Muscle of leg (tissue), 11 donors: ENCODE data around the gene PARP14. TPM values are rescaled to one million over a fixed set of nuclear protein-coding genes. Genes with fewer than 3 reads are reported as not detected.

Source experiments
- DNase-seq: peaks from one replicate; pipeline ENCODE4 v3.0.0; 2013
- H3K27ac ChIP-seq: one replicate; pipeline ENCODE4 v1.5.1; 2013; ENCODE audit warnings: mild to moderate bottlenecking, low read length, control low read depth
- H3K27me3 ChIP-seq: one replicate; pipeline ENCODE4 v1.6.1; 2013; ENCODE audit warnings: low read length; ENCODE audit not compliant: control insufficient read depth, insufficient read depth
- H3K36me3 ChIP-seq: one replicate; pipeline ENCODE4 v1.6.1; 2013; ENCODE audit warnings: low read length; ENCODE audit not compliant: control insufficient read depth, insufficient read depth
- H3K4me1 ChIP-seq: one replicate; pipeline ENCODE4 v1.6.1; 2013; ENCODE audit warnings: low read length; ENCODE audit not compliant: control insufficient read depth, insufficient read depth
- H3K4me3 ChIP-seq: one replicate; pipeline ENCODE4 v1.5.1; 2013; ENCODE audit warnings: low read length, control low read depth
- H3K9me3 ChIP-seq: replicated peaks from 2 replicates; pipeline ENCODE4 v1.6.1; 2013; ENCODE audit warnings: low read depth, low read length; ENCODE audit not compliant: control insufficient read depth
- WGBS: methylation state at CpG from one replicate; pipeline ENCODE4 v1.1.5; 2013; ENCODE audit warnings: missing lambda C conversion rate; ENCODE audit not compliant: insufficient coverage; 5-methylcytosine and 5-hydroxymethylcytosine counted together
- polyA plus RNA-seq, 8 donors: library from polyadenylated mRNA; unstranded; fragments of 120-200 nt; gene quantifications; one replicate each; pipeline versions ENCODE4 v1.2.1 to v1.2.3, GENCODE V29; 2013; ENCODE audit warnings: inconsistent platforms in 1 of 8, low replicate concordance in 1 of 8; ENCODE audit not compliant: insufficient read length in 8 of 8, insufficient read depth in 1 of 8
- total RNA-seq: library from RNA; stranded (reverse); fragments of 120-200 nt; gene quantifications from one replicate; pipeline ENCODE4 v1.2.4, GENCODE V29; 2013

Gene PARP14
- total and polyA plus RNA-seq, 9 donors = 6.6 to 12.9 (median 8.7) TPM

DNA sequence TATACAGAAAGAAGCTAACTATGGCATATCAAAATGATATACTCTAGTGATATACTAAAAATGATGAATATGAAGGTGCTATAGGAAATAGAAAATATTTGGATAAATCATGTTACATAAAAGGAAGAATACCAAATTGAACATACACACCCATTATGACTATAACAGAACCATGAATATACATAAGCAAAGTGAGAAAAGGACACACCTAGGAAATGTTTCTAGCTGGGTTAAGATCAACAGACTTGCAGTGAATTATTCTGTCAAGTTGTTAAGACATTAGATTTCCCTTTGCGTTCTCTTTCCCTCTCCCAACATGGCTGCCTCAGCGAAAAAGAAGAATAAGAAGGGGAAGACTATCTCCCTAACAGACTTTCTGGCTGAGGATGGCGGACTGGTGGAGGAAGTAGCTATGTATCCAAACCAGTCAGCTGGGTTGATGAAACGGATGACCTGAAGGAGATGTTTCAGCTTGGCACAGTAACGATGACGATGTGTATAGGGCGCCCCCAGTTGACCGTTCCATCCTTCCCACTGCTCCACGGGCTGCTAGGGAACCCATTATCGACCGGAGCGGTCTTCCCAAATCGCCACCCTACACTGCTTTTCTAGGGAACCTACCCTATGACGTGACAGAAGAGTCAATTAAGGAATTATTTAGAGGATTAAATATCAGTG is 20.2 kb upstream of the PARP14 start:
- no peaks in the 10 kb centered on the region for H3K9me3 ChIP-seq
- H3K4me3 ChIP-seq = no peak overlapping the region
- WGBS = 37% methylated on average over 6 of the region's 14 CpGs
- DNase-seq = no peak
- H3K4me1 ChIP-seq = no peaks in the 10 kb centered on the region
- H3K27me3 ChIP-seq = peaks cover 4% of the 10 kb centered on the region
- no peak overlapping the region for H3K27ac ChIP-seq
- H3K36me3 ChIP-seq = no peaks in the 10 kb centered on the region

DNA sequence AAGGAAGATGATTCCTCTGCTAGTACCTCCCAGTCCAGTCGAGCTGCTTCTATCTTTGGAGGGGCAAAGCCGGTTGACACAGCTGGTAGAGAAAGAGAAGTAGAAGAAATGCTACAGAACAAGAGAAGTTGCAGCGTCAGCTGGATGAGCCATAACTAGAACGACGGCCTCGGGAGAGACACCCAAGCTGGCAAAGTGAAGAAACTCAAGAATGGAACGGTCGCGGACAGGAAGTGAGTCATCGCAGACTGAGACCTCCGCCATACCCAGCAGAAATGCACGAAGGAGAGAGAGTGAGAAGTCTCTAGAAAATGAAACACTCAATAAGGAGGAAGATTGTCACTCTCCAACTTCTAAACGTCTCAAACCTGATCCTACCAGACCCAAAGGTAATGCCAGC is 19.0 kb upstream of the PARP14 start:
- Histone ChIP-seq H3K4me1 (no peaks in the 10 kb centered on the region), H3K27ac (no peak overlapping the region), H3K4me3 (no peak overlapping the region), H3K27me3 (peaks cover 4% of the 10 kb centered on the region), H3K36me3 (no peaks in the 10 kb centered on the region), H3K9me3 (no peaks in the 10 kb centered on the region)
- DNase-seq = peak; percentile 9
- 86% methylated on average over 6 of the region's 13 CpGs for WGBS

DNA sequence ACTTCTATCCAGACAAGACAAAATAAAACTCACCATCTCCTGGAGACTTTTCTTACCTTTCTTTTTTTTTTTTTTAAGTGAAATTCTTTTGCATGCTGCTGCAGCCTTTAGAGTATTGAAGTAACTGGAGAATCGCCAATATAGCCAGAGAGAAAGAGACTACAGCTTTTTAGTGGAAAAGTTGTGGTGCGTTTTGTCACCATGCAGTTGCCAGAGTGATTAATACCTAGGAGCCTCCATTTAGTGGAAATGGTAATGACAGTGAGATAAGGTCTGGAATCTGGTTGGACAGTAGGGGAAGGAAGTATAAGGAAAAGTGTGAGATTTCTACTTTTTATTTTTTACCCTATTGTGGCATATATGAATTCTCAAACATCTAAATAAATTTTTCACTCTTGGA is 18.1 kb upstream of the PARP14 start:
- WGBS = 49% methylated on average over 2 of the region's 2 CpGs
- Histone ChIP-seq H3K4me1 (no peaks in the 10 kb centered on the region), H3K4me3 (no peak overlapping the region), H3K27ac (no peak overlapping the region), H3K36me3 (no peaks in the 10 kb centered on the region), H3K27me3 (peaks cover 4% of the 10 kb centered on the region), H3K9me3 (no peaks in the 10 kb centered on the region)
- no peak for DNase-seq

DNA sequence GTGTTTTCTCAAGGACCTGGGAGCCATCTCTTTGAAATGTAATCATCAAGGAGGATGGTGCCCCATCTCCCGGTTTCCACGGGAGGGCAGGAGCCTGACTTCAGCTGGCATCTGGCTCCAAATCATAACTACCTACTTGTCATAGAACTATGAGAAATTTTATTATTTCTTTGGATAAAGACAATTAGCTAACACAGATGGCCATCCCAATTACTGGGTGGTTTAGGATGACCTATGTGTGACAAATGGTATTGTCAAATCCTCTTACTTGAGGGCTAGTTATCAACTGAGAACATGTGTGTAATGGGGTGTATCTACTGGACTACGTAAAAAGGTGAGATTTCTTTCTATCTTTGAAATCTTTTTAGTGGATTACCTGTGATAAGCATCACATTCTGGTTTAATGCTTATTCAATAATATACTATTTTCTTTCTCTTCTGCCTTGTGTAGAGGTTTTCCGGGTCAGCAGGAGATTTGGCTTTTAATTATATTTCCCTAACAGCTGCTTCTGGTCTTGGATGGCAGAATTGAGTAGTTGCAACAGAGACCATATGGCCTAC is 15.3 kb upstream of the PARP14 start:
- WGBS = no CpG with 5 or more reads among the region's 4 CpGs
- Histone ChIP-seq H3K4me1 (no peaks in the 10 kb centered on the region), H3K9me3 (no peaks in the 10 kb centered on the region), H3K27me3 (peaks cover 4% of the 10 kb centered on the region), H3K27ac (no peak overlapping the region), H3K4me3 (no peak overlapping the region), H3K36me3 (no peaks in the 10 kb centered on the region)
- DNase-seq = no peak

DNA sequence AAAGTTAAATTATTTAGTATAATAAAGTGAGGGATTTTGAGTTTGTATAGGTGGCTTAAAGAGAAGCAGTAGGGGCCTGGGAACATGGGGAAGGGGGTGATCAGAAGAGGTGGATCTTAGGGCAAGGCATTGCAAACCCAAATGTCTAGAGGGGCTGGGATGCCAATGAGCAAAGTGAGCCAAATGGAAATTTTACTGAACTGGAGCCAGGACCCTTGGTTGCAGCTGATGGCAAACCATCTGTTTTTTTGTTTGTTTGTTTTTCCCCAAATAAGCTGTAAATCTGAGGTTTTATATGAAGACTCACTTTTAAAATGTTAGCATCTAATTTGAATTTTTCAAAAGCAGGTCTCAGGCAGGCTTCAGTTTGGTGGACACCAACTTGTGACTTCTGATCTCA is 14.8 kb upstream of the PARP14 start:
- DNase-seq = no peak
- H3K9me3 ChIP-seq = no peaks in the 10 kb centered on the region
- no peaks in the 10 kb centered on the region for H3K4me1 ChIP-seq
- no peak overlapping the region for H3K27ac ChIP-seq
- H3K36me3 ChIP-seq = no peaks in the 10 kb centered on the region
- no peak overlapping the region for H3K4me3 ChIP-seq
- H3K27me3 ChIP-seq = peaks cover 2% of the 10 kb centered on the region

DNA sequence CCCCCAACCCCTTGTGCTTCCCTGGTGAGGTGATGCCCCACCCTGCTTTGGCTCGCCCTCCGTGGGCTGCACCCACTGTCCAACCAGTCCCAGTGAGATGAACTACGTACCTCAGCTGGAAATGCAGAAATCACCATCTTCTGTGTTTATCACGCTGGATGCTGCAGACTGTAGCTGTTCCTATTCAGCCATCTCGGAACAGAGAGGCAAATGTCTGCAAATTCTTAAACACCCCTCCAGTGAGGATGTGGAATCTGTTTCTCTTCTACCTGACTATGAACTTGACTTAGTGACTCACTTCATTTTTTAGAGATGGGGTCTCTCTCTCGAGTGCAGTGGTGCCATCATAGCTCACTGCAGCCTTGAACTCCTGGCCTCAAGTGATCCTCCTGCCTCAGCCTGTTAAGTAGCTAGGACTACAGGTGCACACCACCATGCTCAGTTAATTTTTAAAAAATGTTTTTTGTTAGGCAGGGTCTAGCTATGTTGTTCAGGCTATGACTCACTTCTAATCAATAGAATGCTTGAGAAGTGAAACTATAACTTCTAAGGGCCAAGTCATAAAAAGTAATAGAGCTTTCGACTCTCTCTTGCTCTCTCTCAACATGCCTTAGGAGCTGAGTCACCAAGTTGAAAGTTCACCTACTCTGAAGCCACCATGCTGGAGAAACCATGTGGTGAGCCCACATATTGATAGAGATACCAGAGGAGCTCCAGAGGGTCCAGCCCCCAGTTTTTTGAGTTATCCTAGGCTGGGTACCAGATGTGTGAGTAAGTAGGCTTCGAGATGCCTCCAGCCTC is 11.5 kb upstream of the PARP14 start:
- H3K4me1 ChIP-seq = no peaks in the 10 kb centered on the region
- no peak for DNase-seq
- H3K27ac ChIP-seq = no peak overlapping the region
- H3K4me3 ChIP-seq = no peak overlapping the region
- no peaks in the 10 kb centered on the region for H3K36me3 ChIP-seq
- 75% methylated on average over 4 of the region's 8 CpGs for WGBS
- H3K27me3 ChIP-seq = no peaks in the 10 kb centered on the region
- H3K9me3 ChIP-seq = no peaks in the 10 kb centered on the region

DNA sequence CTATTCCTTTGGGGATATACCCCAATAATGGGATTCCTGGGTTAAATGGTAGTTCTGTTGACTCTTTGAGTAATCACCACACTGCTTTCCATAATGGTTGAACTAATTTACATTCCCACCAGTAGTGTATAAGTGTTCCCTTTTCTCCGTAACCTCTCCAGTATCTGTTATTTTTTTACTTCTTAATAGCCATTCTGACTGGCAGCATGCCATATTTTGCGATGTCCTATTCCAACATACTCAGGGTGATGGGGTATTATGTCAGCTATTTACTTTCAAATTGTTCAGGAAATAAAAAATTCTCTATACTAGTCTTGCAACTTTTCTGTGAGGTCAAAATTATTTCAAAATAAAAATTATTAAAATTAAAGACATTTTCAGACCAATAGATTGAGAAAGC is 9.1 kb upstream of the PARP14 start:
- H3K36me3 ChIP-seq = no peaks in the 10 kb centered on the region
- no CpG with 5 or more reads among the region's 2 CpGs for WGBS
- no peak overlapping the region for H3K4me3 ChIP-seq
- H3K9me3 ChIP-seq = no peaks in the 10 kb centered on the region
- H3K27ac ChIP-seq = no peak overlapping the region
- DNase-seq = no peak
- no peaks in the 10 kb centered on the region for H3K4me1 ChIP-seq
- H3K27me3 ChIP-seq = no peaks in the 10 kb centered on the region

DNA sequence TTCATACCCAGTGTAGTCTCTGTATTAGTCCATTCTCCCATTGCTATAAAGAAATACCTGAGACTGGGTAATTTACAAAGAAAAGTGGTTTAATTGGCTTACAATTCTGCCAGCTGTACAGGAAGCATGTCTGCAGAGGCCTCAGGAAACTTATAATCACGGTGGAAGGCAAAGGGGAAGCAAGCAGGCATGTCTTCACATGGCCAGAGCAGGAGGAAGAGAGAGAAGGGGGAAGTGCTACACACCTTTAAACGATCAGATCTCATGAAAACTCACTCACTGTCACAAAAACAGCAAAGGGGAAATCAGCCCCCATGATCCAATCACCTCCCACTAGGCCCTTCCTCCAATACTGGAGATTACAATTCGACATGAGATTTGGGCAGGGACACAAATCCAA is 6.3 kb upstream of the PARP14 start:
- Histone ChIP-seq H3K27ac (no peak overlapping the region), H3K9me3 (no peaks in the 10 kb centered on the region), H3K27me3 (no peaks in the 10 kb centered on the region), H3K4me3 (no peak overlapping the region), H3K36me3 (no peaks in the 10 kb centered on the region), H3K4me1 (peaks cover 3% of the 10 kb centered on the region)
- no CpG with 5 or more reads among the region's 3 CpGs for WGBS
- no peak for DNase-seq

DNA sequence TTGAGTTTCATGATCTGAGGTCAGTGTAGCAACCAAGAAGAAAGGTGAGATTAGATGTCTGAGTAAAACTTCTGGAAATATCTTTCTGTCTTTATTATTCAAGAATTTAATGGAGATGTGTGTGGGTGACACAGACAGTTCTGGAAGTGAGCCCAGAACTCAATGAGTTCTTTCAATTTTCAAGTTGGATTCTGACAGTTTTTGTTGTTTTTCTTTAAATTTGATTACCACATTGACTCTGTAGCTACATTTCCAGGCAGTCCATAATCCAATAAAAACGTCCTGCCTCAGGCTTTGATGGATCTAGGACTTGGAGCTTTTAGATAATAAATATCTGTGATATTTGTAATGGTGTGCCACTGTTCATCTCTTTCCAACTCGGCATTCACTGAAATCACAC is 3.9 kb upstream of the PARP14 start:
- no peak overlapping the region for H3K27ac ChIP-seq
- H3K9me3 ChIP-seq = no peaks in the 10 kb centered on the region
- peaks cover 20% of the 10 kb centered on the region for H3K4me1 ChIP-seq
- no CpG with 5 or more reads among the region's 2 CpGs for WGBS
- DNase-seq = no peak
- no peak overlapping the region for H3K4me3 ChIP-seq
- no peaks in the 10 kb centered on the region for H3K36me3 ChIP-seq
- no peaks in the 10 kb centered on the region for H3K27me3 ChIP-seq

DNA sequence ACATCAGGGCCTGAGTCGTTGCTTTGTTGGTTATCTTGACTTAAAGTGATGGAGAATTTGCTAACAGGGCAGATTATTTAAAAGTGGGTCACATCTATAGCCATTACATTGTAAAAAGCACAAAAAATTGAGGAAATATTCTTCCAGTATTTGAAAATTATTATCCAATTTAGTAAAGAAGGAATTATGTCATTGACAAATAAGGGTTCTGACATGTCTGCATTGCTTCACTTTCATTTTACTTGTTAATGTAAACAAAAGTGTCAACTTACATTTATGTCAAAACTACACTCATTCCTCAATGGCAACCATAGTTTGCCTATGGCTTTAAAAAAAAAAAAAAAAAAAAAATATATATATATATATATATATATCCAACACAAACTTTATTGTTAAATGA is 3.4 kb upstream of the PARP14 start:
- H3K36me3 ChIP-seq = no peaks in the 10 kb centered on the region
- H3K4me3 ChIP-seq = no peak overlapping the region
- peaks cover 25% of the 10 kb centered on the region for H3K4me1 ChIP-seq
- H3K27ac ChIP-seq = no peak overlapping the region
- no peaks in the 10 kb centered on the region for H3K27me3 ChIP-seq
- no CpG with 5 or more reads among the region's 1 CpG for WGBS
- no peak for DNase-seq
- no peaks in the 10 kb centered on the region for H3K9me3 ChIP-seq
